GM21526 (cell line): ENCODE results near the gene ARL3.
A peak's percentile ranks its signal among the peaks of the same experiment; 100 is the strongest.
"Not testable (repeated sequence)": the region's sequence is repeated elsewhere in the genome, so short reads cannot be mapped to it uniquely, and the experiment has no call there.

Experiments used
- ATAC-seq: cut with Tn5 transposase; IDR thresholded peaks from one replicate; pipeline ENCODE4 v1.9.1; 2021; ENCODE audit warnings: moderate library complexity; ENCODE audit not compliant: unreplicated experiment, low FRiP score

ARL3 gene

DNA sequence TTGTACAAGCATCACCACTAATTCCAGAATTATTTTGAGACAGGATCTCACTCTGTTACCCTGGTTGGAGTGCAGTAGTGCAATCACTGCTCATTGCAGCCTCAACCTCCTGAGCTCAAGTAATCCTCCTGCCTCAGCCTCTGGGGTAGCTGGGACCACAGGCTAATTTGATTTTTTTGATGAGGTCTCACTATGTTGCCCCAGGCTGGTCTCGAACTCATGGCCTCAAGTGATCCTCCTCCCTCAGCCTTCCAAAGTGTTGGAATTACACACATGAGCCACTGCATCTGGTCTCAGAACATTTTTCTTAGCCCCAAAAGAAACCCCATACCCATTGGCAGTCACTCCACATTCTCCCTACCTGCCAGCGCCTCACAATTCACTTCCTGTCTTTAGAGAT is 26.0 kb upstream of the ARL3 start:
- ATAC-seq, result no peak

DNA sequence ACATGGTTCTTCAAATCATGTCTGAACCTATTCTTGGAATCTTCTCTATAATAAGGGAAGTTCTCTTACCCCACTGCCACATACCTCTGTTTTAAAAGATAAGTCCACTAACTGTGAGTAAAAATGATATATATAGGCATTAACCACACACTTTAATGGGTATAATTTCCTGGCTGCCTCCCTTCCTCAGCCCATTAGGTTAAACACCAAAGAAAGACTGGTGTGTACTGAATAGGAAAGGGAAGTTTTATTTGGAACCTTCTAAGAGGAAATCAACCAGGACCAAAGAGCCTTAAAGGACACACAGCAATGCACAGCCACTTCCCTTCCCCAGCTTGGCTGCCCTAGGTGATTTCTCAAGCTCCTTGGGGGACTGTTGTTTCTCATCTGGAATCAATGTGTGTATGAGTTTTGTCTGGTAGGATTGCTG is 24.5 kb upstream of the ARL3 start:
- ATAC-seq, result no peak

DNA sequence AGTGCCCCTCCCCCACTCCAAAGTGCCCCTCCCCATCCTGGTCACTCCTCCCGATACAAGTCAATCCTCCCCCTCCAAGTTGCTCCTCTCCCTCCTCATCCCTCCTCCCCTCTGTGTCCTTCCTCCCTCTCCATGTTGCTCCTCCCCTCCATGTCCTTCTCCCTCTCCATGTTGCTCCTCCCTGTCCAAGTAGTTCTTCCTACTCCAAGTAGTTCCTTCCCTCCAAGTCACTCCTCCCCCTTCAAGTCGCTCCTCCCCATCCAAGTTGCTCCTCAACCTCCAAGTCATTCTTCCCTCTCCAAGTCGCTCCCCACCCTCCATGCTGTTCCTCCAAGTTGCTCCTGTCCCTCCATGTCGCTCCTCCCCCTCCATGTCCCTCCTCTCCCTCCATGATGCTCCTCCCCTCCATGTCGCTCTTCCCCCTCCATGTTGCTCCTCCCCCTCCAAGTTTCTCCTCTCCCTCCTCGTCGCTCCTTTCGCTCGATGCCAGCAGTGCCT is 20.9 kb upstream of the ARL3 start:
- no peak for ATAC-seq

DNA sequence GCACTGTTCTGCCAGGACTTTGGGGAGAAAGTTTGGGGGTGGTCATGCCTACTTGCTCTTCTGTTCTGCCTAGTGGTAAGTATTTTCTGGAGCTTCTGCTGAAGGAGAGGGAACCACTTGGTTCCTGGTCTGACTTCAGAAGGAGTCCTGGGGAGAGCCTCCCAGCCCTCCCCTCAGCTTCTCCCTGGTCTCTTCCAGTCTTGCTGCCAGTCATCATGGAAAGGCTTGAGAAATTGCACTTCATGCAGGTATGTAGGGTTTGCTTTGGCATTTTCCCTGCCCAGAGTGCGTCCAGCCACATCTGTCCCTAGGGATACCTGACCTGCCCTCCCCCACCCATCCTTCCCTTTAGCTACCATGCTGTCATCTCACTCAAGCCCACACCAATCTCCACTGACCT is 18.5 kb upstream of the ARL3 start:
- no peak for ATAC-seq

DNA sequence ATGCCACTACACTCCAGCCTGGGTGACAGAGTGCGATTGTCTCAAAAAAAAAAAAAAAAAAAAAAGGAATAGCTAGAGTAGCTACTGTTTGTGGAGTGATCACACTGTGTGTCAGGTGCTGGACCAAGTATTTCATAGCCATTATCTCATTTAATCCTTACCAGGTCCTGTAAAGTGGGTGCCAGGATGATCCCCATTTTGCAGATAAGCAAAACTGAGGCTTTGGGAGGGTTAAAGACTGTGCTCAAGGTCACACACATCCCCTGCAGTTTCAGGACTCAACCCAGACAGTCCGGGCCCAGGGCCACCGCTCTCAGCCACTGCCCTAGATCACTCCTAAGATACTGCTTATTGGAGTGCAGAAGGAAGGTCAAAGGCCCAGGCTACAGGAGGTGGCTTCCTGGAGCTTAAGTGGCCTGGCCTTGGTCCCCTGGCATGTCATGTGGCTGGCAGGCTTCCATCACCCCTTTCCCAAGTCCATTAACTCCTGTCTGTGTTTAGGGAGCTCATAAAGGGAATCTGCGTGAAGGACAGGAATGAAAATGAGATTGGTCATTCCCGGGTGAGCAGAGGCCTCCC is 17.1 kb upstream of the ARL3 start:
- no peak for ATAC-seq

DNA sequence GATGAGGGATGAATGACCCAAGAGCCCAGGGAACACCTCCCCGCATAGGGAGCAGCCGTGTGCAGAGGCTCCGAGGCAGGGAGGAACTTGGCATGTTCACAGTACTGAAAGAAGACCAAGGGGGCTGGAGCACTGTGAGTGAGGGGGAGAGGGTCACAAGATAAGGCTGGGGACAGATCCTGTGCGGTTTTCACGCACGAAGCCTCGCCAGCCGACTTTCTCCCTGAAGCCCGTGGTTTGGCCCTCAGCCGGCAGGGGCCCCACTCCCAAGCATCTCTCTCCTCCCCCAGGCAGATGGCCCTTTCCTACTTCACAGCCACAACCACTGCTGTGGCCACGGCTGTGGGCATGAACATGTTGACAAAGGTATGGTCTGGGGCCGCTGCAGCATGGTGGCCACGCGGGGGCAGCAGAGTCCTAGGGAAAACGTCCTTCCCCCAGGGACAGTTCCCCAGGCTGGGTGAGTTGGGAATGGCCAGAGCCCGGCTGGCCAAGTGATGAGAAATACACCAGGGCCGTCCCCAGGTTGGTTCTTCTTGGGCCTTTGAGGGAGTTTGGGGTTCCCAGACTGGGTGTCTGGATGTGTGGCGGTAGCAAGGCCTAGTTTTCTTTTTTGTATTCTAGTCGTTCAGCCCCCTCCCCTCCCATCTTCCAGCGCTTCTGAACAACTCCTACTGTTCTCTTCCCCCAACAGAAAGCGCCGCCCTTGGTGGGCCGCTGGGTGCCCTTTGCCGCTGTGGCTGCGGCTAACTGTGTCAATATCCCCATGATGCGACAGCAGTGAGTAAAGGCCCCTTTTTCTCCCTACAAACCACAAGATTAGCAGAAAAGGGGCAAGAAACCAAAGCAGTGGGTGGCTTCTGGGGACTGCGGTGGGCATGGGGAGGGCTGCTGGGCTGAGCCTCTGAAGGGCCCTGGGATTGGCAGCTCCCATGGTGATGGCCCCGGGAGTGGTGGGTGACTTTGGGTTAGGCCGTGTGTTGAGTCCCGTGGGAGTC is 15.1 kb upstream of the ARL3 start:
- no peak for ATAC-seq

DNA sequence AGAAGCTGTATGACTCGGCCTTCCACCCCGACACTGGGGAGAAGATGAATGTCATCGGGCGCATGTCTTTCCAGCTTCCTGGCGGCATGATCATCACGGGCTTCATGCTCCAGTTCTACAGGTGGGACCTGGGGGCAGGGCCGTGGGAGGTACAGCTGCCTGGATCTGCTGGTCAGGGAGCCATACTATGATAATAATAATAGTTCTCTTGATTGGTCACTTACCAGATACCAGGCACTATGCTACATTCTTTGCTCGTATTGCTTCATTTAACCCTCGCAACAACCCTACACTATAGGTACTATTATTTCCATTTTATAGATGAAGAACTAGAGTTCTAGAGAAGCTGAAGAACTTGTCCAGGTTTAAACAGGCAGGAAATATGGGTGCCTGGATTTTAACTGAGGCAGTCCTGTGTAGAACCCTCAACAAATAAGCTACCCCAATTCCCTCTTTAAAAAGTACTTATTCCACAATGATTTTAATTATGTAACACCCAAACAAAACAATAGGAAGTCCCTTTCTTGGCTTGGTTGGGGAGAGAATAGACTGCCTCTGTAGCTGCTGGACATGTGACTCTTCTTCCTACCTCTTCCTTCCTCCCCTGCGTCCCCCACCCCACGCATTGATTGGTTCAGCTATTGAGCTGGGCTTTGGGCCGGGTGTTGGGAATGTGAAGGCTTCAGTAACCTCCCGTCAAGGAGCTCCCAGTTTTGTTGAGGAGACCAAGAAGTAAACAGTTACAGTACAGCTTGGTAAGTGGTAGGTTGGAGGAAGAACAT is 13.0 kb upstream of the ARL3 start:
- ATAC-seq, result no peak

DNA sequence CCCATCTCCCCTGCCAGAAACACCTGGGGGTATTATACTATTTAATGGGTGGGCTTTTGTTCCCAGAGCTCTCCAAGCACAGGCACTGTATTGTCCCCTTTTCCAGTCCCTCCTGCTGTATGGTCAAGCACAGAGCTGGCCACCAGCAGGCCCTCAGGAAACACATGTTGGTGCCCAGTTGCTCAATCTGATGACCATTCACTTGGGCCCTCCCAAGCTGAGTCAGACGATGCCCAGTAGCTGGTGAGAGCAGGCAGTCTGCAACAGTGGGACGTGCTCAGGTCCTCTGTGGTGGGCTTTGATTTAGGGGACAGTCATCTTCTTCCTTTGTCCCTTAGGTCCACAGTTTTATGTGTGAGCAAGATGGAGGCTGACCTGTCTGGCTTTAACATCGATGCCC is 12.1 kb upstream of the ARL3 start:
- ATAC-seq, result no peak

DNA sequence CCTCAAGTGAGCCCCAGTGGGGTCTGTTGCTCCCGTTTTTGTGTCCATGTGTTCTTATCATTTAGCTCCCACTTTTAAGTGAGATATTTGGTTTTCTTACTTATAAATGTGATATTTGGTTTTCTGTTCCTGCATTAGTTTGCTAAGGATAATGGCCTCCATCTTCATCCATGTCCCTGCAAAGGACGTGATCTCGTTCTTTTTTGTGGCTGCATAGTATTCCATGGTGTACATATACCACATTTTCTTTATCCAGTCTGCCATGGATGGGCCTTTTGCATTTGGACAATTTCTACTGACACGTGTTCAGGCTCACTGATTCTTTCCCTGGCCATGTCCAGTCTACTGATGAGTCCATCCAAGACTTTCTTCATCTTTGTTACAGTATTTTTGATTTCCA is 9.8 kb upstream of the ARL3 start:
- ATAC-seq, result no peak

DNA sequence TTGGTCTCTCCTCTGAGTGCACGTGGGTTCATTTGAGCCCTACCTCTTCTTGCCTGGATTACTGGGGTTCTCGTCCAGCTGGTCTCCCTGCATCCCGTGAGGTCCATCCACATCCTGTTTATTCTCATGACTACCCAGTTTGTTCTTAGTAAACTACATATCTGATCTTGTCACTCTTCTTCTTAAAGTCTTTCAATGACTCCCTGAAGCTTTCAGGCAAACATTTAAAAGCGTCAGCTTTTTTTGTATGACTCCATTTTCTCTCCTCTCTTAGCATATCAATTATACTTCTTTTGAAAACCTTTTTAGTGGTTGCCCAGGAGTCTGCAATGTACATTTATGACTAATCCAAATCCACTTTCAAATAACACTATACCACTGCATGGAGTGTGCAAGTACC is 7.8 kb upstream of the ARL3 start:
- ATAC-seq, result no peak

DNA sequence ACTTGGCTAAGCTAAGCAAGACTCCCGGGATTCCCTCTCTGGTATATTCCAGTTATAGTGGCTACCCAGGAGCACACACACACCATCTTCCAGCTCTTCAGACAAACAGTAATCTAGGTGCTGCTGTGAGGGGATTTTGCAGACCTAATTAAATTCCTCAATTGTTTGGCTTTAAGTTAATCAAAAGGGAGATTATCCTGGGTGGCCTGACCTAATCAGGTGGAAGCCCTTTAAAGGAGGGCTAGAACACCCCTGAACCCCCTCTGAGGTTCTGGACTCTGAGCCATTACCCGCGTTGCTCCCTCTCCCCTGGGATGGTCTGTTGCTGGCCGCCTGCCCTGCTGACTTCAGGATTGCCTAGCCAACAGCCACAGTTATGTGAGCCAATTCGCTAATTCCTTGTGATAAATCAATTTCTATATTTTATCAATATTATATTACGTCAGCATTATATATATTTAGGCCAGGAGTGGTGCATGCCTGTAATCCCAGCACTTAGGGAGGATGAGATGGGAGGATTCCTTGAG is 6.6 kb upstream of the ARL3 start:
- no peak for ATAC-seq

DNA sequence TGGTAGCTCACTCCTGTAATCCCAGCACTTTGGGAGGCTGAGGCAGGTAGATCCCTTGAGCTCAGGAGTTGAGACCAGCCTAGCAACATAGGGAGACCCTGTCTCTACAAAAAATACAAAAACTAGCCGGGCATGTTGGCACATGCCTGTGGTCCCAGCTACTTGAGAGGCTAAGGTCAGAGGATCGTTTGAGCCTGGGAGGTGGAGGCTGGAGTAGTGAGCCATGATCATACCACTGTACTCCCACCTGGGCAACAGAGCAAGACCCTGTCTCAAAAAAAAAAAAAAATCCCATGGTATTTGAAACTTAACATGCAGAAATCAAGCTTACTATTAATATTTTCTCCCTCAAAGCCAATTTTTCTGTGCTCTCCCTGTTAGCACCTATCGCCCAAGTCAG is 6.1 kb upstream of the ARL3 start:
- no peak for ATAC-seq

DNA sequence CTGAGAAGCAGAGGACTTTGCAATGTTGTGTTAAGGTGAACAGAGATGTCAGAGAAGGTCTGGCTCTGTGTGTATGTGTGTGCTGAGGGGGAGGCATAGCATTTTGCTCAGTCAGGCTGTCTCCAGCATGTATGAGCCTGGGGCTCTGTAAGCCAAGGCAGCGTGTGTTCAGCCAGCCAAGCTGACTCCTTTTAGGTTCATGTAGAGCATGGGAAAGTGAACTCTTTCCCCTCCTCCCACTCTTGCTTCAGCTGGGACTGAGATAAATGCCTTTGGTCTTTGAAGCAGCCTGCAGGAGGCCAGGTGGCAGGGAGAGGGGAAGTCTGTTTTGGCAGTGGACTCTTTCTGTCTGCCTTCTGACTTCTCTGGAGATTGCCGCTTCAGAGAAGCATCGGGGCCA is 4.0 kb upstream of the ARL3 start:
- no peak for ATAC-seq

DNA sequence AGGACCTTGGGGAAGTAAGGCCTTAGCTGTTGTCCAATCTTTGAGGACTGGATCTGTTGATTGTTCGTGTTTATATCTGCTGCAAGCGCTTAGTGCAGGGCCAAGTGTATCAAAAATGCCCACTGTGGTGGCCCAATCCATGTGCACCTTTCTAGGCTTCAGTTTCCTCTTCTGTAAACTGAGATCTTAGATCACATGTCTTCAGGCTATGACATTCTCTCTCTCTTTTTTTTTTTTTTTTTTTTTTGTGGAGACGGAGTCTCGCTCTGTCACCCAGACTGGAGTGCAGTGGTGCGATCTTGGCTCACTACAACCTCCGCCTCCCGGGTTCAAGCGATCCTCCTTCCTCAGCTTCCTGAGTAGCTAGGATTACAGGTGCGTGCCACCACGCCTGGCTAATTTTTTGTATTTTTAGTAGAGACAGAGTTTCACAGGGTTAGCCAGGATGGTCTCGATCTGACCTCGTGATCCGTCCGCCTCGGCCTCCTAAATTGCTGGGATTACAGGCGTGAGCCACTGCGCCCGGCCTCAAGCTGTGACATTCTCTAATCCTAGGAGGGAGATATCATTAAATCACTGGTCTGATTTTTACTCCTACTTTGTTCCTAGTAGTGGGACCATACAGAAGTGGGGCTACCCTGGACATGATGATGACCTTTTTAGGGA is 2.8 kb upstream of the ARL3 start:
- not testable (repeated sequence) for ATAC-seq

DNA sequence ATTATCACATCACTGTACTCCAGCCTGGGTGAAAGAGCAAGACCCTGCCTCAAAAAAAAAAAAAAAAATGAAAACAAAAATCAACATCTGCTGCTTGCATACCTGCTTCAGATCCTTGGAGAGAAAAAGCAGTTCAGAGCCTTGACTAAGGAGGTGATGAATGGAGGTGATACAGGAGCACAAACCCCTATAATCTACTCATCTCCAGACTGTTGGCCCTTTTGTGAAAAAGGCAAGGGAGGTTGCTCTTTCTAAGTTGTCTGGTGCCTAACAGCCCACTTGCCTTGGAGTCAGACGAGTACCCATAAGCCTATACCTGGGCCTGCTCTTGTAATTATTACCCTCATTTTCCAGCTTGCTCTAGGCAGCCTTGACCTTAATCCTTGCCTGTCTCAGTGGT is 1.7 kb upstream of the ARL3 start:
- no peak for ATAC-seq

DNA sequence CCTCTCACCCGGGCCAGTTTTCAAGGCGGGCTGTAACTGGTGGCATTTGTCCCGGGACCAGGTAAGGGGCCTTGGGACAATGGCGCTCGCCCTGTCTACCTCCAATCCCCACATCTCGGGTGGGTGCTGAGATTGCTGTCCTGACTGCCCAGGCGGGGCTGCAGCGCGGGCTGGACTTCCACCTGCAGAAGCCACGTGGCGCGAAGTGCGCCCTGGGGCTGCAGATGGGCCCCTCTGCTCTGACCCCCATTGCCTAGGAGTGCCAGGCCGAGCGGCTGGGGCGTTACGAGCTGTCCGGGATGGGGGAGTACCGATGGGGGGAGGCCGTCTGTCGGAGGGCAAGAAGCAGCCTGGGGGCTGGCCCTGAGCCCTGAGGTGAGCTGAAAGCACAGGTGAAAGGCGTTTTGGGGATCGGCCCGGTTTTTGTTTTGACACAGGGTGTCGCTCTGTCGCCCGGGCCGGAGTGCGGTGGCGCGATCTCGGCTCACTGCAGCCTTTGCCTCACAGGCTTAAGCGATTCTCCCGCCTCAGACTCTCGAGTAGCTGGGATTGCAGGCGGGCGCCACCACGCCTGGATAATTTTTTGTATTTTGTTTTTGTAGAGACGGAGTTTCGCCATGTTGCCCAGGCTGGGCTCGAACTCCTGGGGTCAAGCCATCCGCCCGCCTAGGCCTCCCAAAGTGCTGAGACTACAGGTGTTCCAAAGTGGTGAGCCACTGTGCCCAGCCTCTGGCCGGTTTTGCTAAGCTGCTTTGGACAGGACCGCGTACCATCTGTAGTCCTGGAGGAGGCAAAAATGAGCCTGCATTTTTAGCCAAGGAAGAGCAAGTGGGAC is 641 bp upstream of the ARL3 start, which contains the start of gene SFXN2:
Gene SFXN2, plus strand, starts transcription at position 16 of the 835 bp plus-strand sequence. CDS start 12,001 bp downstream, outside the sequence.
- peak; percentile 24 for ATAC-seq

DNA sequence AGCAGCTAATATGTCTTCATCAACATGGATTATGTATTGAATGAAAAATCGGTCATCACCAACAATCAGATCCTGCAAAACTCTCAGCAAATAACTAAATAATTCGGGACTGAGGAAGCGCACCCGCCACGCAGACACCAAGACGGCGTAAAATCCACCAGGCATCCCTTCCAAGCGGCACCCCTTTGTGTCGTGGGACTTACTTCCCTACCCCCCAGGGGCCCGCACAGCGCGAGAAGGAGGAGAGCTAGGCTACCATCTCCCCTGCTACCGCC is 721 bp downstream of the ARL3 start:
- peak; percentile 30 for ATAC-seq

DNA sequence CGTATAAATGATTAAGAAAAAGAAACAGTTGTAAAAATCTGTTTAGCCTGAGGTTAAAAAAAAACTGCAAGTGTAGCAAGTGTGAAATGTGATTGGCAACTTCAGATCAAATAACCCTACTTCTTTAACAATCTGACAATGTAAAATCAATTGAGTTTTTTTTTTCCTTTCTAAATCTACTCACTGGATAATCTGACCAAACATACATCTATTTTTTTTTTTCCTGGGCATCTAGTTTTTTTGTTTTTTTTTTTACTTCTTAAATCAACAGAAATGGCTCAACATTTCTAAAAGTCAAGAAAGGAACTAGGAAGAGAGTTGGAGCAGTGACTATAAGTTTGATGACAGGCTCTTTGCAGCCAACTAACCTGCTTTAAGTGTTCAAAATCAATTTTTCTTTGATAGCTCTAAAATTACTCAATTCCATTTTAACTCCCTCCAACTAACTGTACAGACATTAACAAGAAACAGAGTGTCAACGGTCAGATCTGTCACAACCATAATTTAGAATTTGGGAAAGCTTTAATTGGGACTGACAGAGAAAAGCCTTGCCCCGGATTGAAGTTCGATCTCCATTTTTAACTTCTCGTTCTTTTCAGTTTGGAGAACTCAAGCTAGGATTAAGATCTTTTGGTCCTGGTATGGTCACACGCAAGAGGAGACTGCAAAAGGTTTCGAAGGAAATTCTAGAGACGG is 1.2 kb downstream of the ARL3 start:
- ATAC-seq, result no peak

DNA sequence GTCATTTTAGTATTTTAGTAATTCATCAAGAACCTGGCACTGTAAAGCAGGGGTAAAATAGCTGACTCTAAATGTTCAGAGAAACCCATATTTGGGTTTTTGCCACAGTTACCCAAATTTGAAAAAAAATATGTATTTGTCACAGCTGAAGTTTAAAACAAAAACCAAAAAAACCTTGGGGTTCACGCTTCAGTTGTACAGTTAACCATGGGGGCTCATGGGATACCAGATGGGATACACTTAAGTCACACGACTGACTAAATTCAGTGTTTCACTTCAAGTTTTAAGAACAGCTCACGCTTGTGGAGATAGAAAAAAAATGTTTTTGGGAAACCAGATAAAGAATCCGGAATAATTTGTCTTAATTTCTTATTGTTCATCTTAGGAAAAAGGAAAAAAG is 2.1 kb downstream of the ARL3 start:
- ATAC-seq, result no peak
